GM12872 (cell line): ENCODE measurements around the gene TRPC6.

Experiments
- TF ChIP-seq, protein P1 (sequence below): IDR thresholded peaks from 3 replicates; pipeline ENCODE4 v1.5.1; 2011; ENCODE audit warnings: low read depth, mild to moderate bottlenecking, low read length, moderate library complexity; ENCODE audit not compliant: insufficient read depth

Gene TRPC6

DNA sequence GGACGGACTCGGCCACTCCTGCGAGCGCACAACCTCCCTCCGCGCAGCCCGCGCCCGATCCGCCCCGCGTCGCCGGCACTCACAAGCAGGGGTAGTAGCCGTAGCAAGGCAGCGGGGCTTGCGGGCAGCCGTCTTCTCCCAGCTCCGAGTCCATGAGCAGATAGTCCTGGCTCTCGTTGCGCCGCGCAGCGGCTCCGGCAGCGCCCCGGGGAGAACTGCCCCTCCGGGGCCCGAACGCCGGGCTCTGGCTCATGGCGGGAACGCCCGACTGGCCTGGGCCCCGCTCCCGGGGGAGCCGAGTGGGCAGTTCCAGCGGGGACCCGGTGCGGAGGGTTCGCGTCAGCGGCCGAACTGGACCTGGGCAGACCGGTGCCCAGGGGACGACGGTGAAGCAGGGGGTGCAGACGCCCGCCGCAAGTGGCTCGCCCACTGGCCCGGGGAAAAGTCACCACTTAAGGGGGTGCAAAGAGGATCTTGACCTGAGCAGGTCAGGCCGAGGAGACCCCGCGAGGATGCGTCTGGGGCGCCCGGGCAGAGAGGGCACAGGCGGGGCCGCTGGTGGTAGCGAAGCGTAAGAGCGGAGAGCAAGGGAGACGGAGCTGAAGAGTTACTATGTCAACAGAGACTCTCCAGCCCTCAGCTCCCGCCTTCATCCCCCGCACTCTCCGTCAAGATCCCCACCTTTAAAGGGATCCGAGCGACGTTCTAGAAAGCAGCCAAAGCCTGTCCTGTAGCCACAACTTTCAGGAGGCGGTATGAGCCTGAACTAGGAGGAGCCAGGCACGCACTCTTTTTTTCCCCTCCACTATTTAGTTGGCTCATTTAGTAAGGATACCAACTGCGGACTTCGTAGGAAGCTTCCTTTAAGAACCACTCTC, at the start of gene TRPC6:
TSS of gene TRPC6 (minus strand) at position 757 of the 878 bp plus-strand sequence. CDS start at position 253, 504 bp downstream.
- TF ChIP-seq, protein P1, sequence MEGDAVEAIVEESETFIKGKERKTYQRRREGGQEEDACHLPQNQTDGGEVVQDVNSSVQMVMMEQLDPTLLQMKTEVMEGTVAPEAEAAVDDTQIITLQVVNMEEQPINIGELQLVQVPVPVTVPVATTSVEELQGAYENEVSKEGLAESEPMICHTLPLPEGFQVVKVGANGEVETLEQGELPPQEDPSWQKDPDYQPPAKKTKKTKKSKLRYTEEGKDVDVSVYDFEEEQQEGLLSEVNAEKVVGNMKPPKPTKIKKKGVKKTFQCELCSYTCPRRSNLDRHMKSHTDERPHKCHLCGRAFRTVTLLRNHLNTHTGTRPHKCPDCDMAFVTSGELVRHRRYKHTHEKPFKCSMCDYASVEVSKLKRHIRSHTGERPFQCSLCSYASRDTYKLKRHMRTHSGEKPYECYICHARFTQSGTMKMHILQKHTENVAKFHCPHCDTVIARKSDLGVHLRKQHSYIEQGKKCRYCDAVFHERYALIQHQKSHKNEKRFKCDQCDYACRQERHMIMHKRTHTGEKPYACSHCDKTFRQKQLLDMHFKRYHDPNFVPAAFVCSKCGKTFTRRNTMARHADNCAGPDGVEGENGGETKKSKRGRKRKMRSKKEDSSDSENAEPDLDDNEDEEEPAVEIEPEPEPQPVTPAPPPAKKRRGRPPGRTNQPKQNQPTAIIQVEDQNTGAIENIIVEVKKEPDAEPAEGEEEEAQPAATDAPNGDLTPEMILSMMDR = no peak

DNA sequence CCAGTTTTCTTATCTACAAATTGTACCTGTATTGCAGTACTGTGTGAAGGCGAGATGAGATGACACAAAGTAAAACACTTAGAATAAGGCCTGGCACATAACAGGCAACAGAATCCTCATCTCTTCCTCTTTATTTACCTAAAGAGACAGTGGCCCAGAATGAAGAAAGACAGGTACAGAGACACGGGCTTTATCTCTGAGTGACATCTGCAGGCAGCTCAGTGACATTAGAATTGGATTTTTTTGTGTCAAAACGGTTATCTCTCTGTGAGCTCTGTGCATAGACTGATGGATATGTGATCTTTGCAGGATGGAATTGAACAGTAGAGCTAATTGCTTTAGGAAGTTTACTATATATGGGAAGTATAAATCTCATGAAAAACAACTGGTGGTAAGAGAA, 36.2 kb upstream of the TRPC6 start:
- TF ChIP-seq, protein P1 = no peak

DNA sequence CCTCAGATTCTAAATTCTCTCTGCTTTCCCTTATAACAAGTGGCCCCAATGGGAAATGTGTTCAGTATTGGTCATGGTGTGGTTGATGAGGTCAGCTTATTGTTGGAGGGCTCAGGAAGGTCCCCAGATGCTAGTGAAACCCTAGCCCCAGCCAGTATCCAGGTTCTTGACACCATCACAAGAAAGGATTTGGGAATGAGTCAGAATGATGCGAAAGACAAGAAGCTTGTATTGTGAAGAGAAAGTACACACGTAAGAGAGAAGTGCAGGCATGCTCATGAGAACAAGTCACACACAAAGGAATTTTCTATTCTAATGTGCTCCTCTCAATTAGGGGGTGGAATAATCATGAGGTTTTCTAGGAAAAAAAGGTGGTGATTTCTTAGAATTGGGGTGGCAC, 34.9 kb upstream of the TRPC6 start:
- TF ChIP-seq, protein P1 = no peak

DNA sequence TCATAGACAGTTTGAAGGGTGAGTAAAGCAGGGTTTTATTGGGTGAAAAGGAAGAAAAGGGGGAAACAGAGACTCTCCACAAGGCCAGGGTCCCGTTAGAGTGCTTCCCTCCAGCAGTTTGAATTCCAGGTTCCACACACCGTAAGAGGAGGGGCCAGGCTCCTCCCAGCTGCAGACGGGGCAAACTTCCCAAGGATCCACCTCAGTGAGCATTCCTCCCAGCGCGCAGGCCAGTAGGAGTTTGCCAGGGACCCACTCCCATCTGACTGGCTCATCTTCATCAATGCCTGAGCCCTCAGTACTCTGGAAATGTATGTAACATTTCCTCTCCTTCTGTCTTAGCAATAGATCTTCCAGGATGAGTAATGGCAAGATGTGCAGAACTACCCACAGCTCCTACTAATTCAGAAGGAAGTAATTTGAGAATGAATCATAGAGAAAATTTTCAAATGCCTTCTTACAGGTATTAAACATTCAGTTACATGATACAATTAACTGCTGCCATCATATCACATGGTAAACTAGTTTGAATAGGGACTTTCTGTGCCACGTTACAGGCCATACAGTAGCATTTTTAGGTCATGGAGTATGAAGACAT, 34.0 kb upstream of the TRPC6 start:
- TF ChIP-seq, protein P1 = no peak

DNA sequence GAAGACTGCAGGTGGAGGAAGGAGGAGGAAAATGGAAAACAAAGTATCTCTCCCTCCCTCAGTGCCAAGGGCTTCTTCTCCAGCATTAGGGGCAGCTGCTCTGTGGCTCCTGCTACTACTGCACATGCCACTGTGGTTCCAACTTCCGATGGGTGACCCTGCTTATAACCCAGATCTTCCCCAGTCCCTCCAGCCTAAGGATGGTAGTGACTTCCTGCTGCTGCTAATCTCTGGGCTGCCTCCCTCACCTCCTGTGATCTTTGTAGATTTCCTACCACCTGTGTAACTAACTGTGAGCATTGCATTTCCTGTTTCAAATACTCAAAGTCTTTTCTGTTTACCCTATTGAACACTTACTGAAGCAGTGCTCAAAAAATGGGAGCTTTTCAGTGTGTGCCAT, 28.7 kb upstream of the TRPC6 start:
- TF ChIP-seq, protein P1 = no peak

DNA sequence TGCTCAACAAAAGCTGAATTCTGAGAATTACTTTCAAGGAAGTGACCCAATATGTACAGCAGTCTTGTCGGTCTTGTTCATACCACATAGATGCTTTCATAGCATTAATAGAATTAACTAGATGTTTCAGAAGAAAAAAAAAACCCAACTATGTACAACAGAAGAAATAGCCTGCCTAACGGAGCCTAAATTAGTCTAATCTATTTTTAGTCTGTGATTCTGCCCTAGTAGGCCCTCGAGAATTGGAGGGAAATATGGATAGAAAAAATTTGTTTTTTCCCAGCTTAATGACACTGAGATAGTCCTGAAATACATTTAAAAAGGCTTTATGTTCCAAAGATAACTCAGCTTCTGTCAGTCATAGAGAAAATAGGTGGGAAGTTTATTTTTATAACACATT, 17.1 kb upstream of the TRPC6 start:
- TF ChIP-seq, protein P1 = no peak

DNA sequence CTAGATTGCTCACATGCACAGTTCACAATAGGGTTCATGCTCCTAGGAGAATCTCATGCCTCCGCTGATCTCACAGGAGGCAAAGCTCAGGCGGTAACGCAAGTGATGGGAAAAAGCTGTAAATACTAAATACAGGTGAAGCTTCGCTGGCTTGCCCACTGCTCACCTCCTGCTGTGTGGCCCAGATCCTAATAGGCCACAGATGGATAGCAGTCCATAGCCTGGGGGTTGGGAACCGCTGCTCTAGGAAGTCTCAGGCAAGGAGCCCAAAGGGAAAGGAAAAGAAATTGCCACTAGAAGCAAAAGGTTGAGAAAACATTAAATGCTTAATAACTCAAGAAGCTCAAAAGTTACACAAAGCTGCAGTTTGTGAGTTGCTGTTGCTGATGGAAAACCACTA, 3.2 kb upstream of the TRPC6 start:
- TF ChIP-seq, protein P1 = no peak
